Hepatocyte (in vitro differentiated cells): ENCODE data around the gene CRIP2. TPM values are rescaled to one million over a fixed set of nuclear protein-coding genes. Genes with fewer than 3 reads are reported as not detected.

Experiments used
- DNase-seq: peaks from one replicate; pipeline ENCODE4 v3.0.0-alpha.2; 2016; ENCODE audit warnings: low spot score
- H2AFZ ChIP-seq: fragments of 200-600 bp; sonication (generic); 2 replicates; pipeline ENCODE4 v1.6.0; 2016; ENCODE audit warnings: antibody characterized with exemption, mild to moderate bottlenecking
- H3K27ac ChIP-seq: fragments of 200-600 bp; sonication (generic); 2 replicates; pipeline ENCODE4 v1.5.1; 2016; ENCODE audit warnings: mild to moderate bottlenecking
- H3K27me3 ChIP-seq: fragments of 200-600 bp; sonication (generic); 2 replicates; pipeline ENCODE4 v1.6.1; 2016
- H3K36me3 ChIP-seq: fragments of 200-600 bp; sonication (generic); replicated peaks from 2 replicates; pipeline ENCODE4 v1.5.1; 2016; ENCODE audit warnings: low read depth; ENCODE audit not compliant: insufficient read depth
- H3K4me1 ChIP-seq: fragments of 200-600 bp; sonication (generic); 2 replicates; pipeline ENCODE4 v1.5.1; 2016; ENCODE audit warnings: mild to moderate bottlenecking, moderate library complexity; ENCODE audit not compliant: insufficient read depth
- H3K4me2 ChIP-seq: fragments of 200-600 bp; sonication (generic); 2 replicates; pipeline ENCODE4 v1.6.0; 2016
- H3K4me3 ChIP-seq: fragments of 200-600 bp; sonication (generic); 2 replicates; pipeline ENCODE4 v1.5.1; 2016; ENCODE audit warnings: mild to moderate bottlenecking
- H3K79me2 ChIP-seq: fragments of 200-600 bp; sonication (generic); 2 replicates; pipeline ENCODE4 v1.6.0; 2017; ENCODE audit warnings: mild to moderate bottlenecking
- H3K9me2 ChIP-seq: fragments of 200-600 bp; sonication (generic); replicated peaks from 2 replicates; pipeline ENCODE4 v1.6.0; 2017; ENCODE audit warnings: mild to moderate bottlenecking; ENCODE audit not compliant: insufficient read depth
- H3K9me3 ChIP-seq: fragments of 200-600 bp; sonication (generic); 2 replicates; pipeline ENCODE4 v1.5.1; 2016; ENCODE audit warnings: low read depth, mild to moderate bottlenecking
- H4K20me1 ChIP-seq: fragments of 200-600 bp; sonication (generic); 2 replicates; pipeline ENCODE4 v1.6.0; 2016; ENCODE audit warnings: mild to moderate bottlenecking; ENCODE audit not compliant: insufficient read depth, poor library complexity, severe bottlenecking
- EZH2 ChIP-seq: fragments of 200-600 bp; sonication (generic); IDR thresholded peaks from 2 replicates; pipeline ENCODE4 v1.6.1; 2016; ENCODE audit warnings: antibody characterized with exemption, mild to moderate bottlenecking, borderline replicate concordance
- EZH2phosphoT487 ChIP-seq: fragments of 200-600 bp; sonication (generic); IDR thresholded peaks from one replicate; pipeline ENCODE4 v1.6.1; 2018; ENCODE audit warnings: antibody characterized with exemption, mild to moderate bottlenecking, low read depth, moderate library complexity; ENCODE audit not compliant: unreplicated experiment, severe bottlenecking
- WGBS: methylation state at CpG from one replicate; pipeline ENCODE4 v1.1.6; 2016; ENCODE audit warnings: low lambda C conversion rate; ENCODE audit errors: missing lambda C conversion rate; 5-methylcytosine and 5-hydroxymethylcytosine counted together
- polyA plus RNA-seq: library from polyadenylated mRNA; unstranded; fragments of >200 nt; fragmentation: Nextera tagmentation; extraction: Ambion mirVana; gene quantifications from 2 replicates; pipeline ENCODE4 v1.2.1, GENCODE V29; 2016
- total RNA-seq: library from RNA; depleted of rRNA; stranded (reverse); fragments of >200 nt; gene quantifications from 2 replicates; pipeline ENCODE4 v1.2.3, GENCODE V29; 2014
- TF ChIP-seq, protein P1 (sequence below): fragments of 200-600 bp; sonication (generic); IDR thresholded peaks from 2 replicates; pipeline ENCODE4 v1.5.1; 2016; ENCODE audit warnings: antibody characterized with exemption, mild to moderate bottlenecking; ENCODE audit not compliant: poor library complexity

Gene CRIP2
- total and polyA plus RNA-seq, 2 experiments from 2014 or later: 8.3 to 29.1 TPM

DNA sequence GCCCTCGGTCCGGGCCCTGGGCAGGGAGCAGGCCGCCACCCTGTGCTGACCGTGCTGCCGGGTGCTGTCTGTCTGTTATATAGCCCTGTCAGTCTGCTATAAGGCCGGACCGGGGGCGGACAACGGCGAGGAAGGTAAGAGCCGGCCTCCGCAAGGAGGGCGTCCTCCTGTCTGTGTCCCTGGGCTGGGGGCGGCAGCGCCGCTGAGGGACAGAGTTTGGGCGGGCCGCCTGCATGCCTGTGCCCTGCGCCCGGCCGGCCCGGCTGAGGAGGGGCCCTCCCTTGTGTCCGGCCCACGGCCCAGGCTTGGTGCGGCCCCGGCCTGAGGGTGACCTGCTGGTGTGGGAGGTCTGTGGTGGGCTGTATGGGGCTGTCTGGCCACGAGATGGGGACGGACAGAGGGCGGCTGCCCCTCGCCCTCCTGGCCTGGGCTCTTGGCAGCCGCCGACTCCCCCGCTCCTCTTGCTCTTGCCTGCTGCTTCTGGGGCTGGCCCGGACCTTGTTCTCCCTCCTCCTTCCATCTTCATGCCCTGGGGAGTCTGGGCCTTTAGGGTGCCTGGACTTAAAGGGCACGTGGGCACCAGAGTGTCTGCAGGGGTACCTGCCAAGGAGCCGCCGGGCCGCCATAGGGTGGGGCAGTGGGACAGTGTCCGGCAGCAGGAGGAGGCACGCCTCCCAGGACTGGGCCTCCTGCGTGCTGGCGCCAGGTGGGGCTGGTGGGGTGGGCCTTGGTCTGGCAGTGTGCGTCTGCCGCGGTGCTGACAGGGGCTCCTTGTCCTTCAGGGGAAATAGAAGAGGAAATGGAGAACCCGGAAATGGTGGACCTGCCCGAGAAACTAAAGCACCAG is 25.1 kb upstream of the CRIP2 start:
- Histone ChIP-seq H4K20me1 (no peaks in the 10 kb centered on the region), H3K4me3 (no peak overlapping the region), H3K79me2 (no peaks in the 10 kb centered on the region), H2AFZ (no peak overlapping the region), H3K27me3 (no peaks in the 10 kb centered on the region), H3K4me2 (no peak overlapping the region), H3K9me3 (no peaks in the 10 kb centered on the region), H3K27ac (no peak overlapping the region), H3K36me3 (no peaks in the 10 kb centered on the region), H3K4me1 (no peaks in the 10 kb centered on the region), H3K9me2 (no peaks in the 10 kb centered on the region)
- TF ChIP-seq EZH2: no peak
- TF ChIP-seq, protein P1, sequence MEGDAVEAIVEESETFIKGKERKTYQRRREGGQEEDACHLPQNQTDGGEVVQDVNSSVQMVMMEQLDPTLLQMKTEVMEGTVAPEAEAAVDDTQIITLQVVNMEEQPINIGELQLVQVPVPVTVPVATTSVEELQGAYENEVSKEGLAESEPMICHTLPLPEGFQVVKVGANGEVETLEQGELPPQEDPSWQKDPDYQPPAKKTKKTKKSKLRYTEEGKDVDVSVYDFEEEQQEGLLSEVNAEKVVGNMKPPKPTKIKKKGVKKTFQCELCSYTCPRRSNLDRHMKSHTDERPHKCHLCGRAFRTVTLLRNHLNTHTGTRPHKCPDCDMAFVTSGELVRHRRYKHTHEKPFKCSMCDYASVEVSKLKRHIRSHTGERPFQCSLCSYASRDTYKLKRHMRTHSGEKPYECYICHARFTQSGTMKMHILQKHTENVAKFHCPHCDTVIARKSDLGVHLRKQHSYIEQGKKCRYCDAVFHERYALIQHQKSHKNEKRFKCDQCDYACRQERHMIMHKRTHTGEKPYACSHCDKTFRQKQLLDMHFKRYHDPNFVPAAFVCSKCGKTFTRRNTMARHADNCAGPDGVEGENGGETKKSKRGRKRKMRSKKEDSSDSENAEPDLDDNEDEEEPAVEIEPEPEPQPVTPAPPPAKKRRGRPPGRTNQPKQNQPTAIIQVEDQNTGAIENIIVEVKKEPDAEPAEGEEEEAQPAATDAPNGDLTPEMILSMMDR: no peak
- no peak for TF ChIP-seq EZH2phosphoT487
- 98% methylated on average over 41 of the region's 47 CpGs for WGBS
- DNase-seq: no peak

DNA sequence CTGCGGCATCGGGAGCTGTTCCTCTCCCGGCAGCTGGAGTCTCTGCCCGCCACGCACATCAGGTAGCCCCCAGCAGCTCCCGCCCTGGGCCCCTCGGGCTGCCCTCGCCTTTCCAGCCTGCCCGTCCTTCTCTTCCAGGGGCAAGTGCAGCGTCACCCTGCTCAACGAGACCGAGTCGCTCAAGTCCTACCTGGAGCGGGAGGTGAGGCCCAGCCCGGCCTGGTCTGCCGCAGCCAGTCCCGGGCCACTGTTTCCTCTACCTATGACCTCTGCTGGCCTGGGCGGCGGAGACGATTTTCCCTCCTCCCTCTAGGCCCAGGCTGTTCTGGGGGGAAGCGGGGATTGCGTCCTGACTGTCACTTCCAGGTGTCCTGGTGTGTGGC is 24.5 kb upstream of the CRIP2 start:
- WGBS: 93% methylated on average over 21 of the region's 22 CpGs
- Histone ChIP-seq H3K36me3 (no peaks in the 10 kb centered on the region), H3K4me1 (no peaks in the 10 kb centered on the region), H4K20me1 (no peaks in the 10 kb centered on the region), H3K4me2 (no peak overlapping the region), H3K9me3 (no peaks in the 10 kb centered on the region), H3K9me2 (no peaks in the 10 kb centered on the region), H3K27me3 (no peaks in the 10 kb centered on the region), H3K4me3 (no peak overlapping the region), H2AFZ (no peak overlapping the region), H3K27ac (no peak overlapping the region), H3K79me2 (no peaks in the 10 kb centered on the region)
- no peak for TF ChIP-seq EZH2
- no peak for TF ChIP-seq EZH2phosphoT487
- TF ChIP-seq, protein P1: no peak
- no peak for DNase-seq

DNA sequence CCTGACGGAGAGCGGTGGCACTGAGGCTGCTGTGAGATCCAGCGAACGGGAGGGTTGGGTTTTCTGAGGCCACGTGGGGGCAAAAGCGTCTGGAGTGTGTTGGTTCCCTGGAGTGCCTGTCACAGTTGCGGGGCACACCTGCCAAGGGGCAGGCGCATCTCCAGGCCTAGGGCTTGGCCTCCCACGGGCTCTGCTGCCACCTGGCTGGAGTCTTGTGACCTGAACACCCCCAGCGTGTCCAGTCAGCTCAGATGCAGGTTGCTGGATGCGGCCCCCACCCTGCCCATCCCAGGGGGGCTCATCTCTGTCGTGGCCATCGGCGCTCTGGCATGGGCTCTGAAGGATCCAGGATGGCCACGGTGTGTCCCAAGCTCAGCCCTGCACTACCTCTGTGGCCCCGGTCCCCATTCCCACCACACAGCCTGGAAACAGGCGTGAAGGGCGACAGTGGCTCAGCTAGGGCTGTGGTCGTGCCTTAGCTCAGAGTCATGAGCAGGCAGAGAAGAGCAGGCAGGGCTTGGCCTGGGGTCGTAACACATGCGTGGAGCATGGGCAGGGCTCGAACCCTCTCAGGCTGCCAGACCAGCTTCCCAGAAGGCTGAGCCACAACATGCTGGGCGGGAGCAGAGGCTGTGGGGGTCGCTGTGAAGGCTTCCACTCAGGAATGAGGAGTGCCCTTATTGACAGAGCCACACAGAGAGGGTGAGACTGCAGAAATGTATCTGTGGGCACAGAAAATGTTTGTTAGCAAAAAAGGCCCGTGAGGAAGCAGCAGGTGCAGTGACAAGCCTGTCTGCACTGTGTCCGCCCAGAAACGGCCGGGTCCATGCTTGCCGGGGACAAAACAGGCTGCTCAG is 23.5 kb upstream of the CRIP2 start:
- WGBS: 93% methylated on average over 23 of the region's 29 CpGs
- H4K20me1 ChIP-seq: no peaks in the 10 kb centered on the region
- no peak for DNase-seq

More for the DNA sequence above, 23.5 kb upstream of the CRIP2 start:
- Histone ChIP-seq H3K36me3 (no peaks in the 10 kb centered on the region), H3K79me2 (no peaks in the 10 kb centered on the region), H3K9me2 (no peaks in the 10 kb centered on the region), H3K9me3 (no peaks in the 10 kb centered on the region), H2AFZ (no peak overlapping the region), H3K4me2 (no peak overlapping the region), H3K4me1 (no peaks in the 10 kb centered on the region), H3K27me3 (no peaks in the 10 kb centered on the region), H3K27ac (no peak overlapping the region), H3K4me3 (no peak overlapping the region)
- TF ChIP-seq EZH2 (no peak), EZH2phosphoT487 (no peak)
- TF ChIP-seq, protein P1: no peak
